ENCODE data around the gene ANKRD13C. TPM values are rescaled to one million over a fixed set of nuclear protein-coding genes. Genes with fewer than 3 reads are reported as not detected.

The ANKRD13C gene
- total RNA-seq, 1 donor from 2014 or later: 21.8 TPM

- Mint-ChIP-seq H3K9me3 (ENCODE audit: unreplicated experiment) (peaks cover 1% of the 10 kb centered on the region), H3K27ac (ENCODE audit: unreplicated experiment) (no peak overlapping the region), H3K4me3 (ENCODE audit: unreplicated experiment) (no peak overlapping the region), H3K36me3 (ENCODE audit: unreplicated experiment) (no peaks in the 10 kb centered on the region), H3K27me3 (ENCODE audit: unreplicated experiment) (no peaks in the 10 kb centered on the region), H3K4me1 (ENCODE audit: low read depth, unreplicated experiment) (no peaks in the 10 kb centered on the region)
- no peak for DNase-seq
- TF ChIP-seq CTCF (IDR thresholded peaks at IDR 0.05; ENCODE audit: partially characterized antibody, unreplicated experiment): no peak
Measured at GRCh38 chr1:70333245-70333644, 21.3 kb downstream of the ANKRD13C start.

GRCh38 chr1:70331962-70332361, 22.6 kb downstream of the ANKRD13C start:
- no peak for DNase-seq
- Mint-ChIP-seq H3K27ac (ENCODE audit: unreplicated experiment) (no peak overlapping the region), H3K36me3 (ENCODE audit: unreplicated experiment) (no peaks in the 10 kb centered on the region), H3K4me1 (ENCODE audit: low read depth, unreplicated experiment) (no peaks in the 10 kb centered on the region), H3K9me3 (ENCODE audit: unreplicated experiment) (no peaks in the 10 kb centered on the region), H3K4me3 (ENCODE audit: unreplicated experiment) (no peak overlapping the region), H3K27me3 (ENCODE audit: unreplicated experiment) (no peaks in the 10 kb centered on the region)
- no peak for TF ChIP-seq CTCF (IDR thresholded peaks at IDR 0.05; ENCODE audit: partially characterized antibody, unreplicated experiment)

GRCh38 chr1:70327306-70328076, 27.0 kb downstream of the ANKRD13C start:
- H3K4me1 Mint-ChIP-seq (ENCODE audit: low read depth, unreplicated experiment): no peaks in the 10 kb centered on the region
- TF ChIP-seq CTCF (IDR thresholded peaks at IDR 0.05; ENCODE audit: partially characterized antibody, unreplicated experiment): no peak
- peaks cover 2% of the 10 kb centered on the region for H3K27me3 Mint-ChIP-seq (ENCODE audit: unreplicated experiment)
- no peaks in the 10 kb centered on the region for H3K9me3 Mint-ChIP-seq (ENCODE audit: unreplicated experiment)
- H3K4me3 Mint-ChIP-seq (ENCODE audit: unreplicated experiment): no peak overlapping the region
- no peaks in the 10 kb centered on the region for H3K36me3 Mint-ChIP-seq (ENCODE audit: unreplicated experiment)
- no peak for DNase-seq
- no peak overlapping the region for H3K27ac Mint-ChIP-seq (ENCODE audit: unreplicated experiment)

- no peak for DNase-seq
Measured at GRCh38 chr1:70324683-70325082, 29.8 kb downstream of the ANKRD13C start.

More at GRCh38 chr1:70324683-70325082, 29.8 kb downstream of the ANKRD13C start:
- no peak for TF ChIP-seq CTCF (IDR thresholded peaks at IDR 0.05; ENCODE audit: partially characterized antibody, unreplicated experiment)
- Mint-ChIP-seq H3K4me1 (ENCODE audit: low read depth, unreplicated experiment) (no peaks in the 10 kb centered on the region), H3K27ac (ENCODE audit: unreplicated experiment) (no peak overlapping the region), H3K36me3 (ENCODE audit: unreplicated experiment) (no peaks in the 10 kb centered on the region), H3K27me3 (ENCODE audit: unreplicated experiment) (peaks cover 2% of the 10 kb centered on the region), H3K9me3 (ENCODE audit: unreplicated experiment) (no peaks in the 10 kb centered on the region), H3K4me3 (ENCODE audit: unreplicated experiment) (no peak overlapping the region)
